Right renal cortex interstitium (tissue), 3 donors: Measurements from ENCODE around the gene RIN1. TPM values are rescaled to one million over a fixed set of nuclear protein-coding genes. Genes with fewer than 3 reads are reported as not detected.

Experiments
- DNase-seq, 3 donors: peaks; one replicate each; pipeline ENCODE4 v3.0.0-alpha.2; 2013; ENCODE audit warnings: low read depth in 3 of 3, low spot score in 2 of 3
- polyA plus RNA-seq, 3 donors: library from polyadenylated mRNA; unstranded; fragments of 120-200 nt; gene quantifications; one replicate each; pipeline ENCODE4 v1.2.1, GENCODE V29; 2013; ENCODE audit not compliant: insufficient read length in 3 of 3

Gene RIN1
- polyA plus RNA-seq, 3 donors: 1.4 to 2.3 (median 1.6) TPM

DNA sequence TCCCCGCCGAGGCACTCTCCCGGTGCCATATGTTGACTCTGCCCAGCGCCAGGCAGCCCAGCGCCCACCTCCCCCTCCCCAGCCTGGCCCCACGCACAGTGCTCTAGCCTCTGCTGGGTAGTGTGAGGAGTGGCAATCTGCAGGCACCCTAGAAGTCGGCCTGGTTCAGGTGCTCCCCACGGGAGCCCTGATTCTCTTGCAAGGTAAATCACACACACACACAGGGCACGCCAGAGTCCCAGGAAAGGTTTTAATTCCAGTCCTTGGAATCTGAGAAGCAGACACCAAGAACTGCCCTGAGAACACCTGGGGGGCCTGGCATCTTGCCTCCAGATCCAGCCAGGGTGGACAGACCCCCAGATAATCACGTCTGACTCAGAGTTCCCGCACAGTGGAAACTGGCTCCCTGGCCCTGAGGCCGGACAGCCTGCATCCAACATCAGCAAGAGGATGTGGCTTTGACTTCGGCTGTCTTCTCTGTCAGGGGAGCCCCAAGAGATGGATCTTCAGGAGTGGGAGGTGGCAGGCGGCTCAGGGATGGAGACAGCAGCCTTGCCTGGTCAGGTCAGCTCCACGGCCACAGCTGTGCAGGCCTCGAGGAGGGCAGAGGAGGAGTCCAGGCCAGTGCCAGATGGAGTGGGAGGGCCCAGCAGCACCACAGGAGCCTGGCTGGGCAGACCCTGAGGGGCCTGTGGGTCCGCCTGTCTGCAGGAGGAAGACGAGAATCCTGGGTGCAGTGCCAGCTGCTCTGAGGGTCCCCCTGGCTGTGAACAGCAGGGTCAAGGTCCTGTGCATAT is 1.1 kb upstream of the RIN1 start:
- DNase-seq: no peak

DNA sequence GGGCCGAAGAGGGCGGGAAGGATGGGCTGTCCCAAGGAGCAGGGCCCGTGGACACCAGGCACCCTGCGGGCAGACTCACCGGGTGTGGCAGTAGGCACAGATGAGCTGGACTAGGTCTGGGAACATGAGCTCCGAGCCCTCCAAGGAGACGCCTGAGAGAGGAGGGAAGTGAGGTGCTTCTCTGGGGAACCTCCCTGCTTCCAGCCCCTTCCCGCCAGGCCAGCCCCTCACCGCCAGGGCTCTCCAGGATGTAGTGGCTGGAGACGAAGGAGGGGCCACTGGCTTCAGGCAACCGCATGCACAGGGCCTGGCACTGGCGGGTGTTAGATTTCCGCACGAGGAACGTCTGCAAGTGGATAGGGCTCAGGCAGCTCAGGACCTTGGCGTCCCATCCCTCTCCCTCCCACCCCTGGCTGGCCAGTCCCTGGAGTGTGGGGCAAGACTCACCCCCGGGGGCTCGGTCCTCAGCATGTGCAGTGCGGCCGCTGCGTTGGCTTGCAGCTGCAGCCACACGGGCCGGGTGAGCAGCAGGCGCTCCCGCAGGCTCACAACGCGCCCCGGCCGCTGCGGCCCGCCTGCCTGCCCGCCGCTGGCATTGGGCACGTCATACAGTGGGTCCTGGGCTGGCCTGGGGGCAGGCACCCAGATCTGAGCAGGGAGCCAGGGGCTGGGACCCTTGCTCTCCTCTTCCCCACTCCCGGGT is 552 bp downstream of the RIN1 start:
- DNase-seq: no peak

- DNase-seq: no peak
These were observed 1.4 kb downstream of the RIN1 start for GRCh38 chr11:66334605-66335442.

DNA sequence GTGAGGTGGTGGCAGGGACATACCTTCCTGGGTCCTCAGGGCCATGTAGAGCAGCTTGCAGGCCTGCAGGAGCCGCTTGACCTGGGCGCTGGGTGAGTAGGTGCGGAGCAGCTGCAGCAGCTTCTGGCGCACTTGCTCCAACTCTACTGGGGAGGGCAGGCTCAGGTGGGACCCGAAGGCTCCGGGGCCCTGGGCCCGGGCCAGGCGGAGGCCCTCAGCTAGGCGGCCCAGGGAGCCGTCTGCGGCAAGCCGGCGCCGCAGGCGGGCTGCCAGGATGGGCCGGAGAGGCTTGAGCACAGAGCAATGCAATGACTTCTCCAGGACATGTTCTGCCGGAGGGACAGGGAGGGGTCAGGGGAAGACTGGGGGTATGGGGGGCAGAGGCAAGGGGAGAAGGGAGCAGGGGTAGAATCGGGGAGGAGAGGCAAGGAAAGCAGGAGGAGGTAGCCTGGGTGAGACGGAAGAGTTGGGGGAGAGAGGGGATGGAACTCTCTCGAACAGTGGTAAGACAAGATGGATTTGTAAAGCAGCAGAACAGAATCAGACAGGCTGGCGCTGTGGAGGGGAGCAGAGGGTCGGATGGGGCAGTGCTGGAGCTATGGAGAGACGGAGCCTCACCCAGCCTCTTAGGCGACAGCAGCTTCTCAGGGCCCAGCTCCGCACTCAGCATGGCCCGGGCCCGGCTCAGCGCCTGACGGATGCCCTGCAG is 2.2 kb downstream of the RIN1 start:
- DNase-seq: no peak

DNA sequence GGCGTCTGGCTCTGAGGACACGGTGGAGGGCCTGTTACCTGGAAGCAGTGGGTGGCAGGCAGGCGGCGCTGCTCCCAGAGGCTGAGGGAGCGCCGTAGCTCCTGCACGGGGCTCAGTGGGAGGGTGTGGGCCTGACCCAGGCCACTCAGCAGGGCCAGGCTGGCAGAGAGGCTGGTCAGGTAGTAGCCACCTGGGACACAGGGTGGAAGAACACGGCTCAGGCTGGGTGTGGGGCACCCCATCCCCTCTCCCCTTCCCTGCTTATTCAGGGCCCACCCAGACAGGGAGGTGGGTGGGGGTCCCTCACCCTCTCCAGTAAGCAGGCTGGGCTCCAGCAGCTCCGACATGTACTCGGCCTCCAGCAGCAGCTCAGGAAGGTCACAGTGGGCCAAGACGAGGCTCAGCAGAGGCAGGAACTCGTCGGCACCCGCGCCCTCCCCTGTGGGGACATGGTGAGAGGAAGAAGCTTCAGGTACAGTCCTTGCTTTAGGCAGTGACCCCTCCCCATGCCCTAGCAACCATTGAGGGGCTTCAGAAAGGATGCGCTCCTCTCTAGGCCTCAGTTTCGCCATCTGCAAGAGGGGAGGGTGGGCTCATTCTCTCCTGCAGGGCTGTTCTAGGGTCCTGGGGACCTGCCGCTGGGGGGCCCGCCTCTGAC is 2.9 kb downstream of the RIN1 start:
- no peak for DNase-seq

DNA sequence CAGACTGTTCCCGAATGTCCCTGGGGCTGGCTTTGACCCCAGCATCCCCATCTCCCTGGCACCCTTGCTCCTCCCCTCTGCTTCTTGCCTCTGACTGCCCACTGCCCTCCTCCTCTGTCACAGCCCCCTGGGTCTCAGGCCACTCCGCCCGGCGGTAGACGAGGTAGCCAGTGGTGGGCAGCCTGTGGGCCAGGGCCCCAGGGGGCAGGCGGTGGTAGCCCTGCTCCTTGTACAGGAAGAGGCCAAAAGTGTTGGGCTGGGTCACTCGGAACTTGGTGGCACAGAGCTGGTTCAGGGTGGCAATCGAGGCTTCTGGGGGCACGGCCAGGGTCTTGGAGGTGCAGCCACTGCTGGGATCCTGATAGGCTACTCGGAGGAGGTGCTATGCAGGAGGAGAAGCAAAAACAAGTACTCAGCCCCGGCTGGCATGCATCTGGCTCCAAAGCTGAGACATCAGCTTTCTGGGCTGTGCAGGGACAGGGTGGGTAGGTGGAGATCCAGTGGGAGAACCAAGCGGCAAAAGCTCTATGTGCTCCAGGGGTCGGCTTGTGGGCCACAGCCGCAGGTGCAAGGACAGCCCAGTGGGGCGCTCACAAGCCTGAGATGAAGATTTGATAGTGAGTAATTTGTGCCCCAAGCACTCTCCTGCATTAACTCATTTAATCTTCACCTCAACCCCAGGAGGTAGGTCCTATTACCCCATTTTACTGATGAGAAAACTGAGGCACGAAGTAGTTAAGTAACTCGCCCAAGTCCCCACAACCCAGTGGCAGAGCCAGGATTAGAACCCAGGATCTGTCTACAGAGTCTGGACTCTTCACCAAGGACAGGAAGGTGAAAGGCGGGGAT is 3.6 kb downstream of the RIN1 start:
- no peak for DNase-seq

DNA sequence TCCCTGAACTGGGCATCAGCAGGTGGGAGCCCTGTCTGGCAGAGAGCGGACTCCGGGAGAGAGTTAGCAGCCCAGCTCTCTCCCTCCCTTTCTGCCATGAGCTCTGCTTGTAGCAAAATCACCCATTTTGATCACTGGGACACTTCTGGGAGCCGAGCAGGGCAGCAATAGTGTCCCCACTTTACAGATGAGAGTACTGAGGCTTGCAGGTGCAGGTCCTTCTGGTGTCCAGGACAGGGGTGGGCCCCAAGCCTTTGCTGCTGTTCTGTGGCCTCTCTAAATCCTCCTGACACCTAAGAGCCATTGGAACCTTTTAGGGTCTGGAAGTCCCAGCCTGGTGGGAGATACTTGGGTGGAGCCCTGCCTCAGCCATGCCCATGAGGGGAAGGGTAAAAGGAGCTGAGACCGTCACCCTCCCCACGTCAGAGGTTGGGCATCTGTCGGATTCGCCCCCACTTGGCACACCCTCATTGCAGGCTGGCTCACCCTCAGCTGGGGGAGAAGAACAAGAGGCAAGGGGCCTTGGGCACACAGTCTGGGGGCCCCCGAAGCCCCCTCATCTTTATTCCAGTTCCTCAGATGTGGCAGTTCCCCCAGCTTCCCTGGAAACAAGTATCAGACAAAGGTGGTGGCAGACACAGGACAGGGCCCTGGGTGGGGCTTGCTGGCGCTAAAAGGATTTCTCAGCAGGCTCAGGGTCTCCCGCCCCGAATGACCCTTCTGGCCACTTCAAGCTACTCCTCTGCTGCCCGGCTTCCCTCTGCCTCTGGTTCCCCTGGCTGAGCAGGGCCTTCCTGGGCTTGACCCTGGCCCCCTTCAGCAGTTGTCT is 4.5 kb downstream of the RIN1 start:
- no peak for DNase-seq

GRCh38 chr11:66330931-66331330 is 5.3 kb downstream of the RIN1 start:
- DNase-seq: no peak

GRCh38 chr11:66329165-66329673 is 7.0 kb downstream of the RIN1 start:
- no peak for DNase-seq

DNA sequence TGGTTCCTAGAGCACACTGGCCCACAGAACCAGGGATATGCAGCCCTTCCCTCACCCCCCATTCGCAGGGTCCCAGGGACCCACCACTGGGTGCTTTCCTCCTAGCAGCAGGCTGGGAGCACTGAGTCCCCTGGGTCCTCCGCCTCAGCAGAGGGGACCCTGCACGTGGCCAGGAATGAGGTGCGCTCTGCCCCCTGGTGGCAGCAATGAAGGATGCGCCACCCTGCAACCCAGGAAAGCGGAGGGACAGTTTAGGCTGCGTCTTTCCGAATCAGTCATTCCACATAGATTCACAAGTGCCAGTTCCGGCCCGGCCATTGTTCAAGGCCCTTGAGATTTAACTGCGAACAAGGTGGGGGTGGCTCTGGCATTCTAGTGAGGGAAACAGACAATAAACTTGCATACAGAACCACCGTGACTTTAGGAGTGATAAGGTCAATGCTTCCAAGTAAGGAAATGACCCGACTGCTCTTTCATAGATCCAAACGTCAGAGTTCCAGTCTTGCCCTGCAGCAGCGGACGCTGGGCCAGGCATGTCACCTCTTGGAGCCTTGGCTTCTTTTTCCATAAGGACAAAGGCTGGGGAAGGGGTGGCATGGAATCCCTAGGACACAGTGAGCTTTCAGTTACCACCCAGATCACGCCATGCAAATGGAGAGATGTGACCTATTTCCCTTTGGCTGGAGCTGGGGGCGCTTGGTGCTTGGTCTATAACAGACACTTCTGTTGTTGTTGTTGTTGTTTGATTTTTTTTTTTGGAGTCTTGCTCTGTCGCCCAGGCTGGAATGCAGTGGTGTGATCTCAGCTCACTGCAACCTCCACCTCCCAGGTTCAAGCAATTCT is 7.7 kb downstream of the RIN1 start:
- no peak for DNase-seq

- DNase-seq: no peak
These were observed 8.3 kb downstream of the RIN1 start for GRCh38 chr11:66328031-66328301.

DNA sequence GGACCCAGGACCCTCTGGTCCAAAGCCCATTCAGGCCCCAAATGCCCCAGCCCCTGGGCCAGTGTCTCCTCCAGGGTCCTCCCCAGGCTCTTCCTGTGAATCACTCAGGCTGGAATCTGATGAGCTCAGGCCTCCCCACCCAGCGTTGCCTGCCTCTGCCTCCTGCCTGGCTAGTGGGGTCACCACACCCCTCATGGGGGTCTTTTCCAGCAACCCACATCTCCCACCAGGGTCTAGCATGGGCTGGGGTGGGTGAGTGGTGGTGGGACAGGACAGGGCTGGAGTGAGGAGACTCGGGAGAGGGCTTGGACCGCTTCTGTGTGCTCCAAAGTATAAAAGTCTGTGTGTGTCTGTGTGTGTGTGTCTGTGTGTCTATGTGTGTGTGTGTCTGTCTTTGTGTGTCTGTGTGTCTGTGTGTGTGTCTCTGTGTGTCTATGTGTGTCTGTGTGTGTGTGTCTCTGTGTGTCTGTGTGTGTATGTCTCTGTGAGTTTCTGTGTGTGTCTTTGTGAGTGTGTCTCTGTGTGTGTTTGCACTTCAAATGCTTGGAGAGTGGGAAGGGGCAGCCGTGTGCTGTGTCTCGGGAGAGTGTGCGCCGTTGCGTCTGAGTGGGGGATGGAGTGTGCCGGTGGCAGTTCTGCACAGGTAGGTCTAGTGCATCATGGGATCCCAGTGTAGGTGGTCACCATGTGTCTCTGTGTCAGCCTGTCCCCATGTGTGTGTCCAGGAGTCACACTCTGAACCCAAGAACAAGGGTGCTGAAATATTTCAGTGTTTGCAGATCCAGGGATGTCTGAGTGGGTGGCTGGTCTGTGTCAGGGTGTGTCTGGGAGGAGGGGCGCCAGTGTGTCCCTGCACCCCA is 8.8 kb downstream of the RIN1 start:
- no peak for DNase-seq

GRCh38 chr11:66326261-66327111 is 9.7 kb downstream of the RIN1 start:
- DNase-seq: no peak

DNA sequence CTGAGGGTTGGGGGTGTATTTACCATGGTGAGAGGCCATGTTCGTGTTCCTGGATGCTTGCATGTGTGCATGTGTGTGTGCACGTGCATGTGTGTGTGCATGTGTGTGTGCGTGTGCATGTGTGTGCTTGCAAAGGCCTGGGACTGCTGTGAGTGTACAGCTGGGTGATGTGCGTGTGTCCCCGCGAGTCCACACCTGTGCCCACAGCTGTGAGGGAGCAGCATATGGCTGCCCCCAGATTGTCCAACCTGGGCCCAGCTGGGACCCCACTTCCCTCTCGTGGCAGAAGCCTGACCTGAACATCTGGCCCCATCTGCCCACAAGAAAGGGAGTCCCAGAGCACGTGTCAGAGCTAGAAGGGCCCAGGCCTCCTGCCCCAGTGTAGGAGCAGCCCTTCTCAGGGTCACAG is 11.0 kb downstream of the RIN1 start:
- DNase-seq: no peak

DNA sequence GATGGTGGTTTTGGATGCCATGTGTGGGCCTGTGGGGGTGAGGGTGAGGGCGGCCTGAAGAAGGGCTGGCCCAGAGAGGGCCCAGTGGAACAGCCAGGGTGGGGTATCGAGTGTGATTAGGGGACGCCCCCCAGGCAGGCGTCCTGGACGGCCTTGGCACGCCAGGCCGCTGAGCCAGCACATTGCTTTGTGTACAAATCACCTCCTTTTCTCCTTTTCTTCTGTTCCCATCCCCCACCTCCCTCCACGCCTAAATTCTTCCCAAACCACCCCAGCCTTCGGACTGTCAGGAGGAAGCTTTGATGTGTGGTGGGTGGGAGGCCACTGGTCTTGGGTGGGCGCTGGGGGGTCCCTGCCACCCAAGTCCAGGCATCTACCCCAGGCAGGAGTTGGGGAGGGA is 11.6 kb downstream of the RIN1 start:
- no peak for DNase-seq

GRCh38 chr11:66323684-66324083 is 12.6 kb downstream of the RIN1 start:
- DNase-seq: no peak
